Measurements from ENCODE around the gene FURIN. TPM values are rescaled to one million over a fixed set of nuclear protein-coding genes. Genes with fewer than 3 reads are reported as not detected.
"Not testable (repeated sequence)": the region's sequence is repeated elsewhere in the genome, so short reads cannot be mapped to it uniquely, and the experiment has no call there.

FURIN gene
- total RNA-seq, 1 donor from 2014 or later: 45.0 TPM

DNA sequence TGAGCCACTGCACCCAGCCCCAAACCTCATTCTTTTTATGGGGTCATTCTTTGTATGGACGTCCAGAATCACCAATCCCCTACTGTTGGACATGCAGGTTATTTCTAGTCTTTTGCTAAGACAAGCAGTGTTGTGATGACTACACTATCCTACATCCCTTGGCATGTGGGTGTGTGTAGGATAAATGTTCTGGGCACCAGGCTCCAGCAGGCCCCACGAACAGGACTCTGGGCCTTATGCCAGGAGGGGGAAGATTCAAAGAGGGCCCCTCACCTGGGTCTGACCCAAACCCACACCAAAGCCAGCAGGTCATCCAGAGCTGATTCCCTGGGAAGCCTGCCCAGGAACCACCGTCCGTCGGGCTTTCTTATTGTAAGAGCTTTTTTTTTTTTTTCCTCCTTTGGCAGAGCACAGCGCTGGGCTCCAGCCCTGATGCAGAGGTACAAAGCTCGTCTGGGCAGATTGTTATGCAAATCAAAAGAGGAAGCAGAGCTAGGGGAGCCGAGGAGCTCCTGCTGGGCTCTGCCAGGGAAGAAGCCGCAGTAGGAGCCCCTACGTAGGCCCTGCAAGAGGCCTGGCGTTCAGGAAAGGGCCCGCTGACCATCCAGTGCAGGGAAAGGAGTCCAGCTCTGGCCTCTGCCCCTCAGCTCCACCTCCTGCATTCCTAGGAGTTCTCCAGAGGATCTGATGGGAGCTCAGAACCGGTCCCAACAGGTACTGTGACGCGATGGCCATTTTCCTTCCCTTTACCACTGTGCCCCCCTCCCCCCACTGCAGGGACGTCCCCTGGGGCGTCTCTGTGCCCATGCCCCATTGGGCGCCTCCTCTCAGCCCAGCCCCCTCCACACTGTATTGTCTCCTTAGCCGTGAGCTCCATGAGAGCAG is 29.0 kb upstream of the FURIN start:
- DNase-seq (no peak), ATAC-seq (ENCODE audit: poor library complexity) (peak; percentile 78)
- intact Hi-C loops (cut with DNase I): no loop called here

DNA sequence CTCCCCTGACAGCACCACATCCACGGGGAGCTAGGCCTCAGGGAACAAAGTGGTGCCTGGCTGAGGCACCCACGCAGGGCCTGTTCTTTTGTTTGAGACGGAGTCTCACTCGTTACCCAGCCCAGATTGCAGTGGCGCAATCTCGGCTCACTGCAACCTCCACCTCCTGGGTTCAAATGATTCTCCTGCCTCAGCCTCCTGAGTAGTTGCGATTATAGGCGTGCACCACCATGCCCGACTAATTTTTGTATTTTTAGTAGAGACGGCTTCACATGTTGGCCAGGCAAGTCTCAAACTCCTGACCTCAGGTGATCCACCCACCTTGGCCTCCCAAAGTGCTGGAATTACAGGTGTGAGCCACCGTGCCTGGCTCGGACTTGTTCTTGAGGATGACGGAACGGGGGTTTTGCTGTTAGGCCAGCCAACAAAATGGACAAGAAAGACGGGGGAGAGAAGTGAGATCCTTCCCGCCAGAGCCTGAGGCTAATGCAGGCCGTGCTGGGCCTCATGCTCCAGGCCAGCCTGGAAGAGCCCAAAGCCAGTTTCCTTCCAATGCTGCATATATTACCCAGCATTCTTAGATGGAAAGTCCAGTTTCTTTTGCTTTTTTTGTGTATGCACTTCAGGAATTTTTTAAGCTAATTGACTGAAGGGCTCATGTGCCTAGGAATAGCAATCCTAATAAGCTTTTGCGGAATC is 28.1 kb upstream of the FURIN start:
- DNase-seq (no peak), ATAC-seq (ENCODE audit: poor library complexity) (no peak)
- intact Hi-C loops (cut with DNase I): no loop called here

DNA sequence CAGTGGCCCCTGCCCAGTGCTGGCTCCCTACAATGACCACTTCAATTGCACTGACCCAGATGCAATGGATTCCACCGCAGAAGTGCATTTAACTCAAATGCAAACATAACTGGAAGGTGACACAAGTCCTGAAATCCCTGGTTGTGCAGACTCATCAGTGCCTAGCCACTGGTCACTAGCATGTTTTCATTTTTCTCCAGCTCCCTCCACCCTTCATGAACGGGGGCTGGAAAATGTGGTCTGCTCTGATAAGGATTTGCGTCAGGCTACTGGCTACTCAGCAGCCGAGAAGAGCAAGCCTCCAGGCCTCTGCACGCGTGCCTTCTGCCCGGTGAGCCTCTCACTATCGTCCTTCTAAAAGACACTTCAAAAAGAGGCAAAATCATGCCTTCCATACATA is 27.4 kb upstream of the FURIN start:
- ATAC-seq (ENCODE audit: poor library complexity) (no peak), DNase-seq (no peak)
- intact Hi-C loops (cut with DNase I): no loop called here

DNA sequence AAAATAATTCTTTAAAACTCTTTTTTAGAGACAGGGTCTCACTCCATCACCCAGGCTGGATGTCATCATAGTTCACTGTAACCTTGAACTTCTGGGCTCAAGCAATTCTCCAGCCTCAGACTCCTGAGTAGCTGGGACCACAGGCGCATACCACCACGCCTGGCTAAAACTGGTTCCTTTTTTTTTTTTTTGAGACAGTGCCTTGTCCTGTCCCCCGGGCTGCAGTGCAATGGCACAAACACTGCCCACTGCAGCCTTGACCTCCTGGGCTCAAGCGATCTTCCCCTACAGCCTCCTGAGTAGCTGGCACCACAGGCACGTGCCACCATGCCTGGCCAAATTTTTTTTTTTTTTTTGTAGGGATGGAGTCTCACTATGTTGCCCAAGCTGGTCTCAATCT is 23.7 kb upstream of the FURIN start:
- intact Hi-C loops (cut with DNase I): no loop called here
- DNase-seq (no peak), ATAC-seq (ENCODE audit: poor library complexity) (no peak)

DNA sequence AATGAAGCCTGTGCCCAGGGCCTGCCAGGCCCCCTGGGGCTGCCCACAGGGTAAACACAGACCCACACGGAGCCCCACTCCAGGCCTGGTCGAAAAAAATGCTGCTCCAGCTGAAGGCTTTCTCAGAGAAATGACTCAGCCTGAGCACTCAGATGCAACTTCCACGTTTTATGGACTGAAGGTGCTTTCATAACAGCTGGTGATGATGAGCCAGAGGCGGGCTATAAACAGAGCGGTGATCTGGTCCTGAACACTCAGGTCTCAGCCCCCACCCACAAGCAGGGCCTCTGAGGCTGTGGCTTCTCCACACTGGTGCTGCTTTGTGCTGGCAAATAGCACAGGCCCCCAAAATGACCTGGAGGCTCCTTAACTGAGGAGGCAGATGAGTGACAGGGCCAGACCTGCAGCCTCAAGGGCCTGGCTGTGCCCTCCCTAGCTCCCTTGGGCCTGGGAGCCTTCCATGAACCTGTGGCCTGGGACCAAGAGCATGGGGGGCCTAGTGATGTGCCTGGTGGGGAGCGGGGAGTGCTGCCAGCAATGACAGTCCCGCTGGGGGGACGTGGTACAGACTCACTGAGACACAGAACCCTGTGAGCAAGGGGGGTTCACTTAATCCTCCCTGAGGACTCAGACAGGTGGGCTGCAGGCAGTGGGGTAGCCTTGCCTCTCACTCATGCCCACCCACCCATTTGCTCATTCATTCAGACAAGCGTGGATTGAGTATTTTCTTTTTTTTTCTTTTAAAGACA is 23.0 kb upstream of the FURIN start:
- intact Hi-C loops (cut with DNase I): no loop called here
- DNase-seq: no peak

DNA sequence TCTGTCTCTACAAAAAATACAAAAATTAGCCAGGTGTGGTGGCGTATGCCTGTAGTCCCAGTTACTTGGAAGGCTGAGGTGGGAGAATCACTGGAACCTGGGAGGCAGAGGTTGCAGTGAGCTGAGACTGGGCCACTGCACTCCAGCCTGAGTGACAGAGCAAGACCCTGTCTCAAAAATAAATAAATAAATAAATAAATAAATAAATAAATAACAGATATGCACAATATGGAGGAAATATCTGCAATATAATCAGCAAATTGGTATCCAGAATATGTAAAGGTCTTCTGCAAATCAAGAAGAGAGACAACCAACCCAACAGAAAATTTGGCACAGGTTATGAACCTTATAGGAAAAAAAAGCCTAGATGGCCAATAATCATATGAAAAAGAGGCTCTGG is 19.0 kb upstream of the FURIN start:
- intact Hi-C loops (cut with DNase I); DNase-seq; ATAC-seq (ENCODE audit: poor library complexity): not testable (repeated sequence)

More for the DNA sequence above, 23.0 kb upstream of the FURIN start:
- ATAC-seq (ENCODE audit: poor library complexity): peak; percentile 60

DNA sequence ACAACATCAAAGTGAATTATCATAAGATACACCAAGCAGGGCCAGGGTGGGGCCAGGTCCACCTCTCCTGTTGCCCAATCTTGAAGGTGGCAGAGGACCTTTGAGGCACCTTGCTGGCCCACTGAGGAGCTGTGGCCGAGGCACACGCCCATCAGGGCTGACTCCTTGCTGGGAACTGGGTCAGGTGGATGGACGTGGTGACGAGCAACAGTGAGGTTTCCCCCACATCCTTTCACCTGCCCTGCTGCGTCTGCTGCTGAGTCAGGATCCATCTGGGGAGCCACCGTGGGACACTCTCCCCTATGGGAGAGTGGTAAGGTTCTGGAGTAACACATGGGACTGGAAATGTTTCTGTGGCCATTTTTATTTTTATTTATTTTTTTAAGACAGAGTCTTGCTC is 17.3 kb upstream of the FURIN start:
- DNase-seq: no peak
- intact Hi-C loops (cut with DNase I): no loop called here
- ATAC-seq (ENCODE audit: poor library complexity): no peak

- ATAC-seq (ENCODE audit: poor library complexity) (no peak), DNase-seq (no peak)
- intact Hi-C loops (cut with DNase I): no loop called here
These were observed 16.4 kb upstream of the FURIN start for GRCh38 chr15:90851940-90852339.

DNA sequence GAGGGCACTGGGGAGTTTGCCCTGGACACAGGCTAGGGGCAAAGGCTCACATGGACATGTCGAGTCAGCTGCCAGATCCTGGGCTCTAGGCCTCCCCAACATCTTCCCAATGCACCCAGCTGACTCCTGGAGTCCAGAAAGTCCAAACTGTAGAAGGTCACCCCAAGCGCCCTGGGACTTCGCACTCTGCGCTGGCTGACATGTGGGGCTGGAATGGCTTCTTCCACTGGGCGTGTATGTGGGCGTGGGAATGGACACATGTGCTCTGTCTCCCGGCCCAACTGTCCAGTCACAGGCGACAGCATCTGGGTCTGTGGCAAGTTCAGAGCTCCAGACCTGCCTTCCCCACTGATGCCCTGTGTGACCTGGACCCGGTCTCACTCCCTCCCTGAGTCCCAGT is 13.2 kb upstream of the FURIN start:
- intact Hi-C loops (cut with DNase I): no loop called here
- no peak for DNase-seq
- ATAC-seq (ENCODE audit: poor library complexity): no peak

- intact Hi-C loops (cut with DNase I): no loop called here
- no peak for ATAC-seq (ENCODE audit: poor library complexity)
- no peak for DNase-seq
These were observed 11.1 kb upstream of the FURIN start for GRCh38 chr15:90857337-90857736.

GRCh38 chr15:90857883-90858443 is 10.4 kb upstream of the FURIN start:
- ATAC-seq (ENCODE audit: poor library complexity) (no peak), DNase-seq (no peak)
- intact Hi-C loops (cut with DNase I): no loop called here

DNA sequence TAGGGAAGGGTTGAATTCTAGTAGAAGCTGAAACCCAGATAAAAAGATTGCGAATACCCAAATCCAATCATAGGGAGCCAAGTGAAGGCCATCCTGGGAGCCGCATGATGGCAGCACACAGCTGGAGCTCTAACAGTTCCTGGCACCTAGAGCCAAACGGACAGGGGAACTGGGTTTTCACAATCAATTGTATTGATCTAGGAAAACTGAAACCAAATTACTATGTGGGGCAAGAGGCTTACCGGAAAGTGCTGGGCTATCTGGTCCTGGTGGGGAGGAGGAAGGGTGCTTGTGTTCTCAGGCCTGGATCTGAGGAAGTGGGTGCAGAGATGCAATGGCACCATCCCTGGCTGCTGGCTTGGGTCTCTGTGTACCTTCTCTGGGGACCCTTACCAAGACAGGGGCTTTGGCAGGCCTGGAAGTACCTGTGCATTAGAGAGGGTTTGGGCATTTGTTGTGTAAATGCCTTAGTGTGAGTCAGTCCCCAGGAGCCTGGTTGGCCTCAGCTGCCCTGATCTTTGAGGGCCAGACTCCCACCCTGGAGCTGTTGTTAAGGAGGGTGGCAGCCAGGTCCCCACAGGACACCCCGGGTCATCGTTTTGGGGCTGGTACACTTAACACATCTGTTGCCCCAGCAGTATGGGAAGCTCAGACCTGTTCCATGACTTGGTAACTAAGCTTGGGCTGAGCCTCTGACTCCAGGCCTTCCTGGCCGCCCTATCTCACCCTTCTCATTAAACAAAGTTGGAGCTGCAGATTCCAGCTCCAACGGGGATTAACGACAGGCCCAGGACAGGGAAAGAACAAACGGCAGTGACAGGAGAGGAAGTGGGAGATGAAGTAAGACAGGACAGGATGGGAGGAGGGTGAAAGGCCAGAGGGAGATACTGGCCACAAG is 8.9 kb upstream of the FURIN start:
- intact Hi-C loops (cut with DNase I): no loop called here
- peak; percentile 13 for ATAC-seq (ENCODE audit: poor library complexity)
- no peak for DNase-seq

DNA sequence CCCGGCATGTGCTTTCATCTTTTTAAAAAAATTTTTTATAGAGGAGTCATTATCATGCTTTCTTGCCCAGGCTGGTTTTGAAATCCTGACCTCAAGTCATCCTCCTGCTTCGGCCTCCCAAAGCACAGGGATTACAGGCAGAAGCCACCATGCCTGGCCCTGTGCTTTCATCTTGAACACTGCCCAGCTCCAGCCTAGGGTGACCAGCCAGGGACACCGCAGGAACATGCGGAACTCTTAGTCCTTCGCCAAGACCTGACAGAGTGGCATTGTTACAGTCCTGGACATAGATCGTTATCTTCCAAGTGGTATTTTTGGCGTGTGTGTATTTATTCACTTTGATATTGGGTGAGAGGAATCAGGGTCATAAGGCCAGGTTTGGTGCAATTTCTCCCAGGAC is 7.9 kb upstream of the FURIN start:
- ATAC-seq (ENCODE audit: poor library complexity) (no peak), DNase-seq (no peak)
- intact Hi-C loops (cut with DNase I): no loop called here

DNA sequence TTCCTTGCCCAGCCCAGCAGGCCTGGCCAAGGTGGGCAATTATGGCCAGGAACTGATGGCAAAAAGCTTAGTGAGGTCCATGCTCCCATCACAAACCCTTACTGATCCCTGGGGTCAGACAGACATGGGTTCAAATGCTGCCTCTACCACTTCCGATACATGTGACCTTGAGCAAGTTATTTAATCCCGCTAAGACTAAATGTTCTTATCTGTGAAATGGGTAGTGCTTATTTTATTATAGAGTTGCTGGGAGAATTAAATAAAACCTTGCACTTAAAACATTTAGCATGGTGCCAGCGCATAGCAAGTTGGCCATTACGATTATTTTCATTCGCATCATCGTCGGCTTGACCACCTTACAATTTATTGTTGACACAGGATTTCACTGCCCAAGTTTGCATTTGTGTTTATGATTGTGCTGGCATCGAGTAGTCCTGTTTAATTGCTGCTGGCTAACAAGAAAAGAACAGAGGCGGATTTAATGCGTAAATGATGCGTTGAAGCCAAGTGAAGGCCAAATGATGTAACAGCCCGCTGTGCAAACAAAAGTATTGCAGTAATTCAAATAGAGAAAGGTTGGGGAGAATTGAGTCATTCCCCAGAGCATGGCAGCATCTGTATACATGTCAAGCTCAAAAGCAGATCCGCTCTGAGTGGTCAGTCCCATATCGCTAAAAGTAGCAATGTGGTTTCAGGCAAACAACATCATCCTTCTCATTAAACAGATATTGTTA is 7.3 kb upstream of the FURIN start:
- intact Hi-C loops (cut with DNase I): no loop called here
- ATAC-seq (ENCODE audit: poor library complexity): no peak
- no peak for DNase-seq

DNA sequence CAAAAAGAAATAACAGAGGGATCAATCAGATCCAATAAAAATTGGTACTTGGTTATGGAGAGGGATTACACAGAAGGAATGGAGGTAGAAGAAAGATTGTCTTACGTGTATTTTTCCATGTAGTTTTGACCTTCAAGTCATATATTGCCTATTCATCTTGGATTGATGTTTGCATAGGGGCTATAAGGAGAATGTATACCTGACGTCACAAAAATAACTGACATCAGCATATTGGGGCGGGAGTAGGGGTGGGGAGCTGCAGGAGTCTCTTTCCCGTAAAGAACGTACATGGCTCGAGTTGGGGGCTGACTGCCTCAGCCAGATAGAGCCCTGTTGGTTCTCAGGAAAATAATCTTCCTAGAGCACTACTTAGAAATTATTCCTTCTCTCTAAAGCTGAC is 5.9 kb upstream of the FURIN start:
- DNase-seq (no peak), ATAC-seq (ENCODE audit: poor library complexity) (no peak)
- intact Hi-C loops (cut with DNase I): no loop called here

GRCh38 chr15:90862964-90863778 is 5.2 kb upstream of the FURIN start:
- DNase-seq (no peak), ATAC-seq (ENCODE audit: poor library complexity) (peak; percentile 73)
- intact Hi-C loops (cut with DNase I): no loop called here

DNA sequence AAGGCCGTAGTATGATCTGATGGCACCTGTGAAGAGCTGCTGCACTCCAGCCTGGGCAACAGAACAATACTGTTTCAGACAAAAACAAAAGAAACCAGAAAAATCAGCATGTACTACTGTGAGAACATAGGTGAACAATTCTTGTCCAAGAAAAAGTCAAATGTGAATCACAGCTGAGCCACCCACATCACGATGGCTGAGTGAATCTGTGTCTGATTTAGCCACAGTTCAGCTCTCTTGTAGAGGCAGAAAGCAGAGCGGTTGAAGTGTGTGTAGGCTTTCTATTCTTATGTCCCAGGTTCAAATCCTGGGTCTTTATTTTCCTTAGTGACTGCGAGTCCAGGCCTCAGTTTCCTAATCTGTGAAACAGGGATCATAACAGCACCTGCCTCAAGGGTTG is 4.4 kb upstream of the FURIN start:
- no peak for DNase-seq
- intact Hi-C loops (cut with DNase I): no loop called here
- ATAC-seq (ENCODE audit: poor library complexity): no peak

Measured in Right ventricle myocardium superior (tissue), 1 donor.